Measurements from ENCODE around the gene PELI1.

The PELI1 gene

GRCh38 chr2:64134813-64135212, 9.4 kb downstream of the PELI1 start:
- DNase-seq (ENCODE audit: low read depth): no peak
- H3K4me3 ChIP-seq (ENCODE audit: low read depth, low read length): no peak overlapping the region
- no peak for TF ChIP-seq CTCF (IDR thresholded peaks at IDR 0.05; ENCODE audit: low read depth, low read length)
- TF ChIP-seq POLR2A (IDR thresholded peaks at IDR 0.05; ENCODE audit: extremely low read depth, insufficient read length): no peak

GRCh38 chr2:64133828-64134227, 10.4 kb downstream of the PELI1 start:
- DNase-seq (ENCODE audit: low read depth): no peak
- TF ChIP-seq MYC (IDR thresholded peaks at IDR 0.05; ENCODE audit: low read depth, low read length): no peak
- no peak for TF ChIP-seq POLR2A (IDR thresholded peaks at IDR 0.05; ENCODE audit: extremely low read depth, insufficient read length)
- no peak for TF ChIP-seq CTCF (IDR thresholded peaks at IDR 0.05; ENCODE audit: low read depth, low read length)
- no peak overlapping the region for H3K4me3 ChIP-seq (ENCODE audit: low read depth, low read length)

GRCh38 chr2:64133354-64133753, 10.9 kb downstream of the PELI1 start:
- no peak for DNase-seq (ENCODE audit: low read depth)

GRCh38 chr2:64130333-64130732, 13.9 kb downstream of the PELI1 start:
- no peak for TF ChIP-seq MAX (IDR thresholded peaks at IDR 0.05; ENCODE audit: low read depth, low read length)
- no peak for TF ChIP-seq MYC (IDR thresholded peaks at IDR 0.05; ENCODE audit: low read depth, low read length)
- TF ChIP-seq POLR2A (IDR thresholded peaks at IDR 0.05; ENCODE audit: extremely low read depth, insufficient read length): no peak
- no peak for TF ChIP-seq CTCF (IDR thresholded peaks at IDR 0.05; ENCODE audit: low read depth, low read length)

More at GRCh38 chr2:64133354-64133753, 10.9 kb downstream of the PELI1 start:
- no peak for TF ChIP-seq POLR2A (IDR thresholded peaks at IDR 0.05; ENCODE audit: extremely low read depth, insufficient read length)
- TF ChIP-seq CTCF (IDR thresholded peaks at IDR 0.05; ENCODE audit: low read depth, low read length): no peak
- no peak for TF ChIP-seq MAX (IDR thresholded peaks at IDR 0.05; ENCODE audit: low read depth, low read length)
- no peak for TF ChIP-seq MYC (IDR thresholded peaks at IDR 0.05; ENCODE audit: low read depth, low read length)
- no peak overlapping the region for H3K4me3 ChIP-seq (ENCODE audit: low read depth, low read length)

GRCh38 chr2:64128943-64129391, 15.3 kb downstream of the PELI1 start:
- H3K4me3 ChIP-seq (ENCODE audit: low read depth, low read length): no peak overlapping the region
- no peak for DNase-seq (ENCODE audit: low read depth)
- TF ChIP-seq POLR2A (IDR thresholded peaks at IDR 0.05; ENCODE audit: extremely low read depth, insufficient read length) (no peak), MYC (IDR thresholded peaks at IDR 0.05; ENCODE audit: low read depth, low read length) (no peak), CTCF (IDR thresholded peaks at IDR 0.05; ENCODE audit: low read depth, low read length) (no peak), MAX (IDR thresholded peaks at IDR 0.05; ENCODE audit: low read depth, low read length) (no peak)

More at GRCh38 chr2:64130333-64130732, 13.9 kb downstream of the PELI1 start:
- no peak for DNase-seq (ENCODE audit: low read depth)
- H3K4me3 ChIP-seq (ENCODE audit: low read depth, low read length): no peak overlapping the region

- no peak for DNase-seq (ENCODE audit: low read depth)
- TF ChIP-seq MAX (IDR thresholded peaks at IDR 0.05; ENCODE audit: low read depth, low read length) (no peak), POLR2A (IDR thresholded peaks at IDR 0.05; ENCODE audit: extremely low read depth, insufficient read length) (no peak), CTCF (IDR thresholded peaks at IDR 0.05; ENCODE audit: low read depth, low read length) (no peak), MYC (IDR thresholded peaks at IDR 0.05; ENCODE audit: low read depth, low read length) (no peak)
- H3K4me3 ChIP-seq (ENCODE audit: low read depth, low read length): no peak overlapping the region
Observed at GRCh38 chr2:64128406-64128805, 15.8 kb downstream of the PELI1 start.

All from NB4 (cell line).